Esophagus squamous epithelium (tissue), 4 donors: ENCODE measurements around the gene TLE3.

Source experiments
- POLR2A ChIP-seq, 4 donors: fragments of 450-650 bp; IDR thresholded peaks; one replicate each; pipeline ENCODE4 v1.6.1; 2017; ENCODE audit warnings: antibody characterized with exemption in 4 of 4, mild to moderate bottlenecking in 4 of 4, moderate library complexity in 3 of 4
- TF ChIP-seq, protein P1 (sequence below), 6 experiments: fragments of 450-650 bp in 4 of 6; fragments of 200-600 bp in 2 of 6; sonication (generic) in 2 of 6; IDR thresholded peaks; one replicate each; pipeline ENCODE4 v1.5.1; 2016 to 2019; ENCODE audit warnings: antibody characterized with exemption in 6 of 6, mild to moderate bottlenecking in 4 of 6, moderate library complexity in 4 of 6

DNA sequence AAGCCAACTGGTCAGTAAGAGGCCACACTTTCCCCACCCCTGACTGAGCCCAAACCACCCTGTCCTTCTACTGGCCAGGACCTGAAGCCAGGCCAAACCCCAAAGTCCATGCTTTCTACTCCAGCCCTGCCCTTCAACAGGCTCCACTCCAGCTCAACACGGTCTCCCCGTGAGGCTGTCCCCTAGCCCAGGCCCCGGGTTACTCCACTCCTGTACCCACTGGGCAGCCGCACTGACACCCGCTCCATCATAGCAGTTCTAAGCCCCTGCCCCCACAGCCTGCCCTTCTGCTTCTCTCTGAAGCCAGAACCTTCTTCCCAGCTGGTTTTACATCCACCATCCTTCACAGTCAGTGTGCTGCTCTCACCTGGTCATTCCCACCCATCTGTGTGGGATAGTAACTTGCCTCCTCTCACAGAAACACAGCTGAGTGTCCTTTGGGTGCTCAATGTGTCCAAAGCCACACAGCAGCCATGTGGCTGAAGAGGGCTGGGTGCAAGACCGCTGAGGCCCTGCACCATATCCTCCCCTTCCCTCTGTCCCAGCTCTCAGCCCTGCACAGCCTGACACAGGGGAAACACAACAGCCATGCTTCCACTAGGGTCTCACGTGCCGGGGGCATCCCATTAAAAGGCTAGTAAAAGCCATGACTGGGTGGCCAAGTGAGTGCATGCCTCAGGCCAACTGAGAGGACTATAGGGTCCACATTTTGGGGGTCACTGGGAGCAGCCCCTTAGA lies 38.1 kb downstream of the TLE3 start:
- TF ChIP-seq, protein P1, sequence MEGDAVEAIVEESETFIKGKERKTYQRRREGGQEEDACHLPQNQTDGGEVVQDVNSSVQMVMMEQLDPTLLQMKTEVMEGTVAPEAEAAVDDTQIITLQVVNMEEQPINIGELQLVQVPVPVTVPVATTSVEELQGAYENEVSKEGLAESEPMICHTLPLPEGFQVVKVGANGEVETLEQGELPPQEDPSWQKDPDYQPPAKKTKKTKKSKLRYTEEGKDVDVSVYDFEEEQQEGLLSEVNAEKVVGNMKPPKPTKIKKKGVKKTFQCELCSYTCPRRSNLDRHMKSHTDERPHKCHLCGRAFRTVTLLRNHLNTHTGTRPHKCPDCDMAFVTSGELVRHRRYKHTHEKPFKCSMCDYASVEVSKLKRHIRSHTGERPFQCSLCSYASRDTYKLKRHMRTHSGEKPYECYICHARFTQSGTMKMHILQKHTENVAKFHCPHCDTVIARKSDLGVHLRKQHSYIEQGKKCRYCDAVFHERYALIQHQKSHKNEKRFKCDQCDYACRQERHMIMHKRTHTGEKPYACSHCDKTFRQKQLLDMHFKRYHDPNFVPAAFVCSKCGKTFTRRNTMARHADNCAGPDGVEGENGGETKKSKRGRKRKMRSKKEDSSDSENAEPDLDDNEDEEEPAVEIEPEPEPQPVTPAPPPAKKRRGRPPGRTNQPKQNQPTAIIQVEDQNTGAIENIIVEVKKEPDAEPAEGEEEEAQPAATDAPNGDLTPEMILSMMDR (IDR thresholded peaks at IDR 0.05) = no peak
- TF ChIP-seq POLR2A (IDR thresholded peaks at IDR 0.05) = no peak
